Upper lobe of left lung (tissue), 6 donors: ENCODE data around the gene KIF18A. TPM values are rescaled to one million over a fixed set of nuclear protein-coding genes. Genes with fewer than 3 reads are reported as not detected.

ENCODE experiments used
- ATAC-seq, 2 donors: fragments of 200-7000 bp; cut with Tn5 transposase; one replicate each; pipeline ENCODE4 v1.9.1; 2022; ENCODE audit warnings: mild to moderate bottlenecking in 2 of 2, moderate library complexity in 2 of 2; ENCODE audit not compliant: low FRiP score in 2 of 2
- DNase-seq, 2 donors: peaks; one replicate each; pipeline ENCODE4 v3.0.0-alpha.2; 2019 to 2020
- H3K27ac ChIP-seq, 4 donors: fragments of 200-600 bp; sonication (generic); one replicate each; pipeline ENCODE4 v1.5.1; 2016 to 2019
- H3K27me3 ChIP-seq, 4 donors: fragments of 200-600 bp; sonication (generic); one replicate each; pipeline ENCODE4 v1.5.1; 2017 to 2019
- H3K36me3 ChIP-seq, 4 donors: fragments of 200-600 bp; sonication (generic); one replicate each; pipeline ENCODE4 v1.5.1; 2016 to 2019
- H3K4me1 ChIP-seq, 4 donors: fragments of 200-600 bp; sonication (generic); one replicate each; pipeline ENCODE4 v1.5.1; 2018 to 2019
- H3K4me3 ChIP-seq, 4 donors: fragments of 200-600 bp; sonication (generic); one replicate each; pipeline ENCODE4 v1.5.1; 2017 to 2019; ENCODE audit warnings: mild to moderate bottlenecking in 2 of 4, moderate library complexity in 1 of 4
- H3K9me3 ChIP-seq, 4 donors: fragments of 200-600 bp; sonication (generic); one replicate each; pipeline ENCODE4 v1.5.1; 2018 to 2019
- EP300 ChIP-seq, 4 donors: sonication (generic); formaldehyde crosslinking; IDR thresholded peaks; one replicate each; pipeline ENCODE4 v1.5.1; 2017; ENCODE audit warnings: antibody characterized with exemption in 4 of 4, control low read depth in 2 of 4
- POLR2A ChIP-seq, 4 donors: fragments of 450-650 bp; IDR thresholded peaks; one replicate each; pipeline ENCODE4 v1.5.1; 2016 to 2017; ENCODE audit warnings: antibody characterized with exemption in 4 of 4, mild to moderate bottlenecking in 2 of 4
- POLR2AphosphoS5 ChIP-seq, 2 donors: sonication (generic); formaldehyde crosslinking; IDR thresholded peaks; one replicate each; pipeline ENCODE4 v1.5.1; 2017; ENCODE audit warnings: antibody characterized with exemption in 2 of 2
- WGBS, 2 donors: methylation state at CpG; one replicate each; pipeline ENCODE4 v1.1.5; 2017 to 2018; 5-methylcytosine and 5-hydroxymethylcytosine counted together
- total RNA-seq, 6 donors: library from RNA; depleted of rRNA in 4 of 6; stranded (reverse); fragments of >200 nt in 4 of 6; gene quantifications; one replicate each; pipeline versions ENCODE4 v1.1.0 to v1.2.1, GENCODE V29; 2016 to 2021
- TF ChIP-seq, protein P1 (sequence below), 6 experiments: fragments of 450-650 bp in 4 of 6; fragments of 200-600 bp in 2 of 6; sonication (generic) in 2 of 6; IDR thresholded peaks; one replicate each; pipeline ENCODE4 v1.5.1; 2016 to 2019; ENCODE audit warnings: antibody characterized with exemption in 6 of 6
- donor health status: DM: no; HTN: no; CAD: no; lungs with moderate emphysema.
- donor health status: DM: no; HTN: yes; CAD: no; lungs with severe emphysema.

KIF18A gene
- total RNA-seq, 6 donors from 2014 or later, result 1.2 to 6.3 (median 1.7) TPM

DNA sequence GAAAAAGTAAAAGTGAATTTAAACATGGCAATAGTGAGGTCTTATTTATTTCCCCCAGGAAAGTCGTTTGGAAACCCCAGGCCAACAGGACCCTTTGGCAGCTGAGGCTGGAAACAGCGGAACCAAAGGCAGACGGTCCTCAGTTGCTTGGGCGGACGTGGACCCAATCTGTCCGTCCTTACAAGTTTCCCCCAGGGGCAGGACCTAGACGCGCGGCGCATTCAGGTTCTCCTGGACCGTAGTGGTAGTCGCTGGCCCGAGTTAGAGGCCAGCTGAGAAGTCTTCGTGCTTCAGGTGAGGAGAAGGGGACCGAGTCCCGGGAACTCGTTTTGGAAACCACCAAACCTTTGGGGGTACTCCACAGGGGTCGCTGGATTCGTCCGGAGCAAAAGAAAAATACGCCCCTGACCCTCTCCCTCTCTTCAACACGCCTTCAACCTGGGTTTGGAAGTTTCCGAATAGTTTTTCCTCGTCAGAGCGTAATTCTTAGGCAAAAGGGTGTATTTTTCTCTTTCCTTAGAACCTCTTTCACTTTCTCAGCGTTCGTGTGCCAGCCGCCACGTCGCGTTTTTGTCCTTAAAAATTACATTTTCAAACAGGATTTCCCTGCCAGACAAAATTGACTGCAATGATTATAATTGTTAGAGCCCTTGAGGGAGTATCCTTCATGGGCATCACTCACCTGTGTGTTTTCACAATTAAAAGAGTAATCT is 2.3 kb upstream of the KIF18A start:
- no peaks in the 10 kb centered on the region for H3K9me3 ChIP-seq
- ATAC-seq (peak; percentile 76 to 78), DNase-seq (peak; percentile 21 to 82)
- TF ChIP-seq, protein P1, sequence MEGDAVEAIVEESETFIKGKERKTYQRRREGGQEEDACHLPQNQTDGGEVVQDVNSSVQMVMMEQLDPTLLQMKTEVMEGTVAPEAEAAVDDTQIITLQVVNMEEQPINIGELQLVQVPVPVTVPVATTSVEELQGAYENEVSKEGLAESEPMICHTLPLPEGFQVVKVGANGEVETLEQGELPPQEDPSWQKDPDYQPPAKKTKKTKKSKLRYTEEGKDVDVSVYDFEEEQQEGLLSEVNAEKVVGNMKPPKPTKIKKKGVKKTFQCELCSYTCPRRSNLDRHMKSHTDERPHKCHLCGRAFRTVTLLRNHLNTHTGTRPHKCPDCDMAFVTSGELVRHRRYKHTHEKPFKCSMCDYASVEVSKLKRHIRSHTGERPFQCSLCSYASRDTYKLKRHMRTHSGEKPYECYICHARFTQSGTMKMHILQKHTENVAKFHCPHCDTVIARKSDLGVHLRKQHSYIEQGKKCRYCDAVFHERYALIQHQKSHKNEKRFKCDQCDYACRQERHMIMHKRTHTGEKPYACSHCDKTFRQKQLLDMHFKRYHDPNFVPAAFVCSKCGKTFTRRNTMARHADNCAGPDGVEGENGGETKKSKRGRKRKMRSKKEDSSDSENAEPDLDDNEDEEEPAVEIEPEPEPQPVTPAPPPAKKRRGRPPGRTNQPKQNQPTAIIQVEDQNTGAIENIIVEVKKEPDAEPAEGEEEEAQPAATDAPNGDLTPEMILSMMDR (IDR thresholded peaks at IDR 0.05), result peak in 1 of 6 experiments; percentile 6
- no peak for TF ChIP-seq EP300 (IDR thresholded peaks at IDR 0.05)
- peak in 2 of 4 donors; percentile 39 to 56 for TF ChIP-seq POLR2A (IDR thresholded peaks at IDR 0.05)
- TF ChIP-seq POLR2AphosphoS5 (IDR thresholded peaks at IDR 0.05), result peak; percentile 70 to 81
- peaks cover 0 to 16% (median 0%) of the 10 kb centered on the region in 4 donors for H3K36me3 ChIP-seq
- H3K27me3 ChIP-seq, result no peaks in the 10 kb centered on the region
- peaks cover 25 to 44% (median 36%) of the 10 kb centered on the region in 4 donors for H3K4me1 ChIP-seq
- peak overlapping the region; percentile 43 to 76 (median 60) for H3K4me3 ChIP-seq
- peak overlapping the region; percentile 81 to 89 (median 87) for H3K27ac ChIP-seq
- WGBS, 2 donors, result 0 to 1% methylated on average over 21 to 31 of the region's 31 CpGs

DNA sequence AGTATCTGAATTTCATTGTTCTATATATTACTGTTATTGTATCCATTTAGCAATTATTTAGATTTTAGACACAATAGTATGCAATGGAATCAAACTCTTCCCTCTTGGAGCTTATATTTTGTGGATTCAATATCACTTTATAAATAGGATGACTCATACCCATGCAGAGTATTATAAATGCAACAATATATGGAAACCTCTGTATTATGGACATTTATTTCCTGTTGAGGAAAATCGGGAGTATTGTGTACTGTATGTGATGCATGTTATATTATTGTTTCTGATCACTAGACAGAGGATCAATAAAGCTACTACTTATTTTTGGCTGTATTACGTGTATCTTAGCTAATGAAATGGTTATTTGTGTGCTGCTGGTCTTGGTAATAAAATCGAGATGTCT is 1.0 kb upstream of the KIF18A start:
- peak overlapping the region in 3 of 4 donors; percentile 56 to 69 (median 64) for H3K4me3 ChIP-seq
- no peak for ATAC-seq
- H3K4me1 ChIP-seq, result peaks cover 25 to 39% (median 36%) of the 10 kb centered on the region in 4 donors
- 63 to 67% methylated on average over 3 of the region's 3 CpGs for WGBS, 2 donors
- TF ChIP-seq POLR2A (IDR thresholded peaks at IDR 0.05) (no peak), POLR2AphosphoS5 (IDR thresholded peaks at IDR 0.05) (no peak)
- H3K9me3 ChIP-seq, result no peaks in the 10 kb centered on the region
- H3K27me3 ChIP-seq, result no peaks in the 10 kb centered on the region
- DNase-seq, result no peak
- peak overlapping the region; percentile 78 to 90 (median 86) for H3K27ac ChIP-seq
- peaks cover 0 to 4% (median 0%) of the 10 kb centered on the region in 4 donors for H3K36me3 ChIP-seq

DNA sequence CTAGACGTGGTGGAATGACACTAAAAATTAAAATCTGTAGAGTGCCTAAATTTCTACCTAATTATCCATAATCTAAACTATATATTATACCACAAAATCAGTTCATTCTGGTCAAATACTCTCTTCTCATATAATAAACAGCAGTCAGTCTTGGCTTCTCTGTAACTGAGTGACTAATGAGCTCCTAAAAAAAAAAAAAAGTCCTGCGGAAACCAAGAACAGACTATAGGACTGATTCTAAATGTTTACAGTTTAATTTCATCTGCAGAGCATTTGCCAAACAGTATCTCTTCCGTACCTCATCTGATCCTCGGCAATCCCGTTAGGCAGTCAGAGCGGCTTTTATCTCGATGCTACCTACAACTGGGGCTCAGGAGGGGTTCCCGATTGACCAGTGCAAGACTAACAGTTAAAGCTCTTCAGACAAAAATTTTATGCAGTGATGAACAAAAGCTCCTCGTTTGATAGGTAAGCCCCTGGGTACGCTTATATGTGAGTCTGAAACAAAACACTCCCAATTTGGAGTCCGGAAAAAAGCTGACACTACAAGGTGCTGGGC is 686 bp downstream of the KIF18A start:
- Histone ChIP-seq H3K4me1 (peaks cover 25 to 38% (median 36%) of the 10 kb centered on the region in 4 donors), H3K27me3 (no peaks in the 10 kb centered on the region), H3K36me3 (no peaks in the 10 kb centered on the region), H3K4me3 (peak overlapping the region; percentile 1 to 69 (median 60)), H3K9me3 (no peaks in the 10 kb centered on the region), H3K27ac (peak overlapping the region; percentile 78 to 90 (median 86))
- ATAC-seq, result no peak
- 1 to 2% methylated on average over 11 of the region's 11 CpGs for WGBS, 2 donors
- TF ChIP-seq POLR2A (IDR thresholded peaks at IDR 0.05) (no peak), POLR2AphosphoS5 (IDR thresholded peaks at IDR 0.05) (no peak), EP300 (IDR thresholded peaks at IDR 0.05) (no peak)
- TF ChIP-seq, protein P1 (IDR thresholded peaks at IDR 0.05), result no peak
- DNase-seq, result no peak

DNA sequence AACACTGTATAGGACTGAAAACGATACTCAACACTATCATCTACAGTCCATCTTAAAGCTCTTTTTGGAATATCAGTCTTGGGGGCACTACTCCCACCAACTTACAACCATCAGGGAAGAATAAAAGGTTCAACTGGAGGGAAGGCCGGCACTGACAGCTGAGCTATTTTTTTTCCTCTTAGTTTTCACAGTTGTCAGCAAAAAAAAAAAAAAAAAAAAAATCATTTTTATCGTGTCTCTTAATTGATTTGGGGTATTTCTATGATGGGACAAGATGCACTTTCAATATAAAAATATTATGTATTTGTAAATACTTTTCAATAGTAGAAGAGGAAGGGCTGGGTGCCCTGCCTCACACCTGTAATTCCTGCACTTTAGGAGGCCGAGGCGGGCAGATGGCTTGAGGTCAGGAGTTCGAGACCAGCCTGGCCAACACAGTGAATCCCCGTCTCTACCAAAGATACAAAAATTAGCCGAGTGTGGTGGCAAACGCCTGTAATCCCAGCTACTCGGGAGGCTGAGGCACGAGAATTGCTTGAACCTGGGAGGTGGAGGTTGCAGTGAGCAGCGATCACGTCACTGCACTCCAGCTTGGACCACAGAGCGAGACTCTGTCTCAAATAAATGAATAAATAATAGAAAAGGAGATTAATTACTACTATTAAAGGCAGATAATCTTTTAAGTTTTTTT is 1.5 kb downstream of the KIF18A start:
- peak overlapping the region in 1 of 4 donors; percentile 78 for H3K27ac ChIP-seq
- no peak for TF ChIP-seq EP300 (IDR thresholded peaks at IDR 0.05)
- TF ChIP-seq POLR2AphosphoS5 (IDR thresholded peaks at IDR 0.05), result no peak
- TF ChIP-seq POLR2A (IDR thresholded peaks at IDR 0.05), result no peak
- TF ChIP-seq, protein P1 (IDR thresholded peaks at IDR 0.05), result no peak
- H3K4me3 ChIP-seq, result peak overlapping the region in 1 of 4 donors; percentile 69
- ATAC-seq (no peak), DNase-seq (no peak)
- H3K4me1 ChIP-seq, result peaks cover 25 to 35% (median 31%) of the 10 kb centered on the region in 4 donors
- 85 to 88% methylated on average over 14 of the region's 14 CpGs for WGBS, 2 donors
- H3K9me3 ChIP-seq, result no peaks in the 10 kb centered on the region
- no peaks in the 10 kb centered on the region for H3K36me3 ChIP-seq
- no peaks in the 10 kb centered on the region for H3K27me3 ChIP-seq

DNA sequence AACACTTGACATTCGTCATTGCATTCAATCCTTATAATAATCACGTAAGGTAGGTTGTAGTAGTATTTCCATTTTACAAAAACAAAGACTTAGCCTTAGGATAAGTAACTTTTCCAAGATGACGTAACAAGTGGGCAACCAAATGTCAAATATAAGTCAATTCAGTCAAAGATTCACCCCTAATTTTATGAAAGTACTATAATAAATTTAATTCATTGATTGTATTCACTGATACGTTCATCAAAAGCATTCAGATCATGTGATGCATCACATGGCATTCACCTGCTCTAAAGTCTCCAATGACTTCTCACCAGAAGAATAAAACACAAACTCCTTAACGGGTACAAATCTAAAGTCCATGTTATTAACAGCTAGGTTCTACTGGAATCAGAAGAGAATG is 2.1 kb downstream of the KIF18A start:
- Histone ChIP-seq H3K4me3 (no peak overlapping the region), H3K4me1 (peaks cover 21 to 29% (median 25%) of the 10 kb centered on the region in 4 donors), H3K27ac (no peak overlapping the region), H3K9me3 (no peaks in the 10 kb centered on the region), H3K36me3 (no peaks in the 10 kb centered on the region), H3K27me3 (no peaks in the 10 kb centered on the region)
- TF ChIP-seq EP300 (IDR thresholded peaks at IDR 0.05) (no peak), POLR2AphosphoS5 (IDR thresholded peaks at IDR 0.05) (no peak), POLR2A (IDR thresholded peaks at IDR 0.05) (no peak)
- TF ChIP-seq, protein P1 (IDR thresholded peaks at IDR 0.05), result no peak
- WGBS, 2 donors, result 82 to 85% methylated on average over 5 of the region's 5 CpGs
- no peak for ATAC-seq
- no peak for DNase-seq
